WTC11 (cell line): ENCODE results near the gene DOP1B.

ENCODE experiments used
- ERG ChIP-seq: fragments of 250-450 bp; sonication (Bioruptor Pico); IDR thresholded peaks from 2 replicates; pipeline ENCODE4 v1.8.0; 2021; ENCODE audit warnings: mild to moderate bottlenecking
- MXD4 ChIP-seq: fragments of 250-450 bp; sonication (Bioruptor Pico); IDR thresholded peaks from 2 replicates; pipeline ENCODE4 v1.8.0; 2021; ENCODE audit warnings: mild to moderate bottlenecking, moderate library complexity, borderline replicate concordance
- STAT6 ChIP-seq: sonication (generic); formaldehyde crosslinking; conservative IDR thresholded peaks from 2 replicates; pipeline ENCODE4 v1.8.1; 2023; ENCODE audit warnings: mild to moderate bottlenecking, low read depth, missing genetic modification reagents, moderate library complexity
- ZBTB43 ChIP-seq: sonication (generic); formaldehyde crosslinking; IDR thresholded peaks from 2 replicates; pipeline ENCODE4 v1.8.1; 2023; ENCODE audit warnings: mild to moderate bottlenecking, missing genetic modification reagents
- TF ChIP-seq, protein P1 (sequence below): fragments of 200-600 bp; IDR thresholded peaks from 2 replicates; pipeline ENCODE4 v1.8.0; 2022; ENCODE audit warnings: antibody characterized with exemption
- TF ChIP-seq, protein P2 (sequence below): sonication (generic); formaldehyde crosslinking; IDR thresholded peaks from 2 replicates; pipeline ENCODE4 v1.8.1; 2023; ENCODE audit warnings: mild to moderate bottlenecking, missing genetic modification reagents, moderate library complexity

- TF ChIP-seq MXD4 (no peak), ZBTB43 (CRISPR knock-in tag) (no peak), STAT6 (CRISPR knock-in tag) (no peak), ERG (no peak)
- TF ChIP-seq, protein P1, sequence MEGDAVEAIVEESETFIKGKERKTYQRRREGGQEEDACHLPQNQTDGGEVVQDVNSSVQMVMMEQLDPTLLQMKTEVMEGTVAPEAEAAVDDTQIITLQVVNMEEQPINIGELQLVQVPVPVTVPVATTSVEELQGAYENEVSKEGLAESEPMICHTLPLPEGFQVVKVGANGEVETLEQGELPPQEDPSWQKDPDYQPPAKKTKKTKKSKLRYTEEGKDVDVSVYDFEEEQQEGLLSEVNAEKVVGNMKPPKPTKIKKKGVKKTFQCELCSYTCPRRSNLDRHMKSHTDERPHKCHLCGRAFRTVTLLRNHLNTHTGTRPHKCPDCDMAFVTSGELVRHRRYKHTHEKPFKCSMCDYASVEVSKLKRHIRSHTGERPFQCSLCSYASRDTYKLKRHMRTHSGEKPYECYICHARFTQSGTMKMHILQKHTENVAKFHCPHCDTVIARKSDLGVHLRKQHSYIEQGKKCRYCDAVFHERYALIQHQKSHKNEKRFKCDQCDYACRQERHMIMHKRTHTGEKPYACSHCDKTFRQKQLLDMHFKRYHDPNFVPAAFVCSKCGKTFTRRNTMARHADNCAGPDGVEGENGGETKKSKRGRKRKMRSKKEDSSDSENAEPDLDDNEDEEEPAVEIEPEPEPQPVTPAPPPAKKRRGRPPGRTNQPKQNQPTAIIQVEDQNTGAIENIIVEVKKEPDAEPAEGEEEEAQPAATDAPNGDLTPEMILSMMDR: no peak
- TF ChIP-seq, protein P2, sequence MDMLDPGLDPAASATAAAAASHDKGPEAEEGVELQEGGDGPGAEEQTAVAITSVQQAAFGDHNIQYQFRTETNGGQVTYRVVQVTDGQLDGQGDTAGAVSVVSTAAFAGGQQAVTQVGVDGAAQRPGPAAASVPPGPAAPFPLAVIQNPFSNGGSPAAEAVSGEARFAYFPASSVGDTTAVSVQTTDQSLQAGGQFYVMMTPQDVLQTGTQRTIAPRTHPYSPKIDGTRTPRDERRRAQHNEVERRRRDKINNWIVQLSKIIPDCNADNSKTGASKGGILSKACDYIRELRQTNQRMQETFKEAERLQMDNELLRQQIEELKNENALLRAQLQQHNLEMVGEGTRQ (CRISPR knock-in tag): no peak
Measured at GRCh38 chr21:36175771-36176565, 19.3 kb downstream of the DOP1B start.
